Liver (tissue), 3 donors: ENCODE measurements around the gene NSUN2.

ENCODE experiments used
- CTCF ChIP-seq: fragments of 150-350 bp; IDR thresholded peaks from 2 replicates; pipeline ENCODE4 v1.5.1; 2017; ENCODE audit warnings: improper control_type of control experiment, low read depth, low read length; ENCODE audit not compliant: missing input control
- EGR1 ChIP-seq, 2 donors: IDR thresholded peaks; 2 replicates each; pipeline ENCODE4 v1.6.1; 2016 to 2018; ENCODE audit warnings: antibody characterized with exemption in 2 of 2, low read depth in 2 of 2
- GABPA ChIP-seq, 2 donors: IDR thresholded peaks in 1 of 2; conservative IDR thresholded peaks in 1 of 2; 2 replicates each; pipeline ENCODE4 v1.6.1; 2016; ENCODE audit warnings: antibody characterized with exemption in 2 of 2, mild to moderate bottlenecking in 1 of 2, moderate library complexity in 1 of 2
- MAX ChIP-seq: IDR thresholded peaks from 2 replicates; pipeline ENCODE4 v1.6.1; 2016; ENCODE audit warnings: antibody characterized with exemption
- RAD21 ChIP-seq, 2 donors: IDR thresholded peaks; 2 replicates each; pipeline ENCODE4 v1.6.1; 2016; ENCODE audit warnings: antibody characterized with exemption in 2 of 2, mild to moderate bottlenecking in 2 of 2
- SP1 ChIP-seq: IDR thresholded peaks from 2 replicates; pipeline ENCODE4 v1.6.1; 2018; ENCODE audit warnings: antibody characterized with exemption, mild to moderate bottlenecking
- ZBTB33 ChIP-seq: IDR thresholded peaks from 2 replicates; pipeline ENCODE4 v1.6.1; 2016; ENCODE audit warnings: antibody characterized with exemption
- donor health status: healthy.
- donor health status: healthy.

- TF ChIP-seq CTCF (no peak), GABPA (IDR thresholded peaks at IDR 0.05 in 1 of 2, conservative IDR thresholded peaks at IDR 0.05 in 1 of 2) (no peak), SP1 (no peak), EGR1 (IDR thresholded peaks at IDR 0.05; ENCODE audit: low read depth in 2 of 2) (no peak), RAD21 (IDR thresholded peaks at IDR 0.05) (no peak), ZBTB33 (no peak), MAX (no peak)
Measured at GRCh38 chr5:6582507-6583048, 50.3 kb downstream of the NSUN2 start.
